Mesodermal cell (in vitro differentiated cells): Measurements from ENCODE around the gene SMPD2.
"Not testable (repeated sequence)": the region's sequence is repeated elsewhere in the genome, so short reads cannot be mapped to it uniquely, and the experiment has no call there.

Experiments
- H3K27ac ChIP-seq: 2 replicates; pipeline ENCODE4 v1.7.0; 2013; ENCODE audit warnings: mild to moderate bottlenecking, low read depth, low read length, moderate library complexity; ENCODE audit not compliant: severe bottlenecking
- H3K36me3 ChIP-seq: 2 replicates; pipeline ENCODE4 v1.7.1; 2013; ENCODE audit warnings: mild to moderate bottlenecking, low read length, moderate library complexity; ENCODE audit not compliant: control insufficient read depth, insufficient read depth
- H3K4me1 ChIP-seq: one replicate; pipeline ENCODE4 v1.7.1; 2013; ENCODE audit warnings: mild to moderate bottlenecking, low read length; ENCODE audit not compliant: insufficient read depth, control insufficient read depth, poor library complexity, severe bottlenecking
- H3K4me3 ChIP-seq: 2 replicates; pipeline ENCODE4 v1.7.0; 2013; ENCODE audit warnings: low read length, control low read depth, mild to moderate bottlenecking; ENCODE audit not compliant: insufficient read depth, poor library complexity, severe bottlenecking; ENCODE audit errors: extremely low read depth
- H3K9me3 ChIP-seq: 2 replicates; pipeline ENCODE4 v1.7.1; 2013; ENCODE audit warnings: mild to moderate bottlenecking, low read length, moderate library complexity; ENCODE audit not compliant: control insufficient read depth
- WGBS, 2 experiments: methylation state at CpG; one replicate each; pipeline ENCODE4 v1.1.5; 2013; ENCODE audit warnings: missing lambda C conversion rate in 2 of 2; ENCODE audit not compliant: insufficient coverage in 2 of 2; 5-methylcytosine and 5-hydroxymethylcytosine counted together

SMPD2 gene

DNA sequence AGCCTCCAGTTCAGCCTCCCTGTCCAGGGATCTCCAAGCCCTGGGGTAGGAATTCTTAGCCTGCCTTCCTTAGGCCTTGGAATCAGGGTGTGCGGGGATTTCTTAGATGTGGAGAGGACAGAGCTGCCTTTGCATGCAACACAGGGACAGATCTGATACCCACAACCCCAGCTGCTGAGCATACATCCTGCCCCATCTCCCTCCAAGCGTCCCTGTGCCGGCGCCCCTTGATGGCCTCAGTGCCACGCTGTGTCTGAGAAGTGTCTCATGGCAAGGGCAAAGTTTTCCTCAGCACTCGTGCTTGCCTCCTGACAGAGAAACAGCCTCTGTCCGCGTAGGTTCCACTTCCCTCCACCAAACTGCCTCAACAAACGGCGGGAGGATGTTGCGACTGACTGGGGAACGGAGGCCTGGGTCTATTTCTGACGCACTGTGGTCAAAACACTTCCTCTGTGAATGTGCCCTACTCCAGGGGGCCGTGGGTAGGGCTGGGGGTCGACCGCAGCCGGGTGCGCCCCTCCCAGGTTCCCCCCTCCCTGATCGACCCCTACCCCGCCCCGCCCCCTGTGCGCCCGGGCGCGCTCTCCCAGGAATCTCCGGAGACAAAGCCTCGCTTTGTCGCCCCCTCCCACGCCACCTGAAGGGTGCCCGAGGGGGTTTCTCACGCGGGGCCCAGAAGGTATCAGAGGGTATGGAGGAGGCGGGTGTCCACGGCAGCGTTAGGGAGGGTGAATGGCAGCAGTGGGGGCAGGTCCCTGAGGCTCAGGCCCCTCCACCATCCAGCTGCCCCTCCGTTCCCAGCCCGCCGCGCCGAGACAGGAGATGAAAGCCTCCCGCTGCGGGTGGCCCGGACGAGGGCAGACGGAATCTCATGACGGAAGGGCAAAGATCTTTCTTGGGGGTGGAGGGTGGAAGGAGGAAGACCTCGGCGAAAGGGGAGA lies 14.2 kb downstream of the SMPD2 start:
- Histone ChIP-seq H3K4me1 (peaks cover 16% of the 10 kb centered on the region), H3K4me3 (peak overlapping the region; percentile 69), H3K36me3 (peaks cover 42% of the 10 kb centered on the region), H3K9me3 (no peaks in the 10 kb centered on the region), H3K27ac (peak overlapping the region; percentile 64)
- WGBS, 2 experiments: 2 to 14% methylated on average over 15 to 18 of the region's 48 CpGs

DNA sequence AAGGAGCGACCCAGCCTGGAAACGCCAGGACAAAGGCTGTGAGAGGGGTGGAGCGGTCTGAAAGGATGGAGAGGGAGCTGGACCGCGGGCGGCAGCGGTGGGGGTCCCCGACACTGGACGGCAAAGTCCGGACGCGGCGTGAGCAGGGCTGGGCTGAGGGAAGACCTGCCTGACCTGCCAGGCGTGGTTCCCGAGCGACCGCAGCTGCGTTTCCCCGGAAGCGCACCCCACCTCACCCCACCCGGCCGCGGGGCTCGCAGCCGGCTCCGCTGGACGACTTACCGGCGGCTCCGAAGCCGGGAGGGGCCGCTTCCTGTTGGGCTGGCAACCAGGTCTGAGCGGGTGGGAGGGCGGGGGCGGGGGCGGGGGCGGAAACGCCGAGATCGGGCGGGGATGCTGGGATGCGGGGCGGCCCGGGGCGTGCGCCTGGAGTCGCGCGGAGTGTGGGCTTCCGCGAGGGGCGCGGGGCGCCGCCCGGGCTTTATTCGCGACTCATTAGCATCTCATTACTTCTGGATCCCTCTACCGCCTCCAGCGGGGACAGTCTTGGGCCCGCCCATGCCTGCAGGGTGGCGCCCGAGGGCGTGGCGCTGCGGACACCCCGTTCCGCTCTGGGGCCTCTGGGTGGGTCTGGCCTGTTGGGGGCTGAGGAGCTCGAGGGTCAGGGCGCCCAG lies 15.1 kb downstream of the SMPD2 start, which contains the start of gene MICAL1:
Gene MICAL1 (minus strand): TSS at position 336 of the 674 bp plus-strand sequence. CDS start 1,576 bp downstream, outside the sequence.
- peaks cover 16% of the 10 kb centered on the region for H3K4me1 ChIP-seq
- H3K36me3 ChIP-seq: peaks cover 34% of the 10 kb centered on the region
- WGBS, 2 experiments: 0 to 1% methylated on average over 31 to 40 of the region's 70 CpGs
- peak within 1 kb of the TSS; percentile 64 for H3K27ac ChIP-seq
- H3K4me3 ChIP-seq: peak within 1 kb of the TSS; percentile 69
- H3K9me3 ChIP-seq: no peaks in the 10 kb centered on the region

DNA sequence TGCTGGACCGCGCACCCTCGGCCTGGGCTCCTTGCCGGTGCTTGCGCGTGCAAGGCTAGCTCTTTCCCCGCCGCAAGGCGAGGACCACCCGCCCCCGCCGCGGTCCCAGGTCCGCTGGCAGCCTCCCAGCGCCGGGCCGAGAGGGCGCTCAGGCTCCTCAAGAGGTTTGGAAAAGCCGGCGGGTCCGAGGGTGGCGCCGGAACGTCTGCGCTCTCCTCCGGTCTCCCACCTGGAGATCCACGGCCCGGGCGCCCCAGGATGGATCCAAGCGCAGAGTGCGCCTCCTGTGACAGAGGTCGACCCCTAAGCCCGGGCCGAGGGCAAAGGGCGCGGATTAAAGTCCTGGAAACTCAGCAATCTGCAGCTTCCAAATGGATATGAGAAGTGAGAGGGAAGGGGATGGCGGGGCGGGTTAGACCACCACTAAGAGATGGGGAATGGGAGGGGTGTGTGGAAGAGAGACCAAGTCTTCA lies 15.6 kb downstream of the SMPD2 start:
- Histone ChIP-seq H3K9me3 (no peaks in the 10 kb centered on the region), H3K4me3 (peak overlapping the region; percentile 69), H3K27ac (no peak overlapping the region), H3K36me3 (peaks cover 31% of the 10 kb centered on the region), H3K4me1 (peaks cover 16% of the 10 kb centered on the region)
- 2 to 4% methylated on average over 30 to 36 of the region's 38 CpGs for WGBS, 2 experiments

DNA sequence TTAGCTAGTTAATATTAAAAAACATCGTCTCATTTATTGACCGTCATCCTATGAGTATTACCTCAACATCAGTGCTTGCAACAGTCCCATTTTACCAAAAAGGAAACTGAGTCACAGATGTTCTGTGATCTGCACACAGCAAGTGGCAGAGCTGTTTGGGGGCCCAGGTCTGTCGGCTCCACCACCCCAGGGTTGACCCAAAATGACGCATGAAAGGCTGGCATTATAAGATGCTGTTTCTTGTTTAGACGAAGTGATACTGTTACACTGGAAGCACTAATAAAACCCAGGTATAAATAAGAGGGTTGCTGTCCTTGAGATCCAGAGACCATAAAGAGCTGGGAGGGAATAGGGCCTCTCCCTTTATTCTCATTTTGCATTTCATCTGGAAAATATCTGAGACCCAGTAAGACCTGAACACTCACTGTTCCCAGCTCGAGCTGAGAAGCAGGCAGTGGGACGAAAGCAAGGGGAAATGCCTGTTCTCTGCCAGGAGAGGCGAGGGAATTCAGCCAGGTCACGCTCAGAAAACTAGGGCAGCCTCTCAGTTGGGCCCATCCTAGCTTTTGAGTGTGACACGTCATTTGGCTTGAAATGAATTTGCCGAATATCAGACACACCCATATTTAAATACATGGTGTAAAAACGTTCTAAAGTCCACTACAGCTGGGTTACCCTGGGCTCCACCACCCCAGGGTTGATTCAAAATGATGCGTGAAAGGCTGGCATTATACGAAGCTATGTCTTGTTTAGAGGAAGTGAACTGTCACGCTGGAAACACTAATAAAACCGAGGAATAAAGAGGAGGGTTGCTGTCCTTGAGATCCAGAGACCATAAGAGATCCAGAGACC lies 16.4 kb downstream of the SMPD2 start:
- Histone ChIP-seq H3K36me3 (peaks cover 28% of the 10 kb centered on the region), H3K4me1 (peaks cover 16% of the 10 kb centered on the region), H3K27ac (no peak overlapping the region), H3K9me3 (no peaks in the 10 kb centered on the region), H3K4me3 (peak overlapping the region; percentile 69)
- 75 to 85% methylated on average over 14 of the region's 16 CpGs for WGBS, 2 experiments

DNA sequence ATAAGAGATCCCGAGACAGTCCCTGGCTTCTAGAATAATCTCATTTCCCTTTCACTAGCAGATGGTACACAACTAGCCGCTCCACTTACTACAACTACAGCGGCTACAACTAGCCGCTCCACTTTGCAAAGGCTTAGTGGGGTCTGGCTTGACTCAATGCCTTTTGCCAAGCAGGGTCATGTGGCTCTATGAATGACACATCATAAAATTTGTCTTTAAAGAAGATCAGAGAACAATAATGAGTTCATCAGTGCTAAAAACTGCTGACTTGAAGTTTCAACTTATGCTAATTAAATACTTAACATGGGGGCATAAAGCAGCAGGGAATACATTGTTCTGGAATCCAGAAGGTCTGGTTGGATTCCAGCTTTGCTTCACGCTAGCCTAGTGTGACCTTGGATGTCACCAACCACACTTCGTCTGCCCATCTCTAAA lies 17.1 kb downstream of the SMPD2 start:
- Histone ChIP-seq H3K9me3 (no peaks in the 10 kb centered on the region), H3K27ac (no peak overlapping the region), H3K4me1 (peaks cover 16% of the 10 kb centered on the region), H3K36me3 (peaks cover 28% of the 10 kb centered on the region), H3K4me3 (no peak overlapping the region)
- WGBS, 2 experiments: 82 to 85% methylated on average over 5 to 6 of the region's 6 CpGs

DNA sequence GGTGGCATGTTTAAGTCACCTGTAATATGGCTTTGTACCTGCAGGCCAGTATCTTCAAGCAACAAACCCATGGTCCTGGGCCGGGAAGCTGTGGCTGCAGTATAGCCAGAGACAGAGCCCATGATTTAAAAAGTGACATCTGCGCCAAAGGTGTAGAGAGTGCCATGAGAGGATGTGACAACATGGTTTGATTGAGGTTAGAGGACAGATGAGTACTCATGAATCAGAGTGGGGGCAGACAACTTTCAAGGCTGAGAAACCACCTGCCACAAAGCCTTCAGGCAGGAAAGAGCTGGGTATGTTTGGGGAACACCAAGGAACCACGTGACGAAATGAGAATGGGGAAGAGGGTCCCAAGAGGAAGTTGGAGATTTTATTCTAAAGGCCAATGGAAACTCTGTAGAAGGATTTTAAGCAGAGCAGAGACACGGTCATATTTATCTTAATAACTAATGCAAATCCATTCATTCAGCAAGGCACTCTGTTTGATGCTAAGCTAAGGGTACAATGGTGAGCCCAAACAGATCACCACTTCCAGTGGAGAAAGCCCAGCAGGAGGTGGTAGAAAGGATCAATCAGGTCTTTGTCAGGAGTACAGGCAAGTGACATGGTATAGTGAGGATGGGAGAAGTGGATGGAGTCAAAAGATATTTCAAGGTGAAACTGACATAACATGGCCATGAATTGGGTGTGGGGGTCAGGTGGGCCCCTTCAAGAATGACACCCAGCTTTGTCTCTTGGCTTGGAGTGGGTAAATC lies 18.4 kb downstream of the SMPD2 start:
- WGBS, 2 experiments: 85 to 98% methylated on average over 4 to 5 of the region's 5 CpGs
- peaks cover 24% of the 10 kb centered on the region for H3K36me3 ChIP-seq
- H3K9me3 ChIP-seq: no peaks in the 10 kb centered on the region
- H3K4me3 ChIP-seq: no peak overlapping the region
- peaks cover 6% of the 10 kb centered on the region for H3K4me1 ChIP-seq
- no peak overlapping the region for H3K27ac ChIP-seq

DNA sequence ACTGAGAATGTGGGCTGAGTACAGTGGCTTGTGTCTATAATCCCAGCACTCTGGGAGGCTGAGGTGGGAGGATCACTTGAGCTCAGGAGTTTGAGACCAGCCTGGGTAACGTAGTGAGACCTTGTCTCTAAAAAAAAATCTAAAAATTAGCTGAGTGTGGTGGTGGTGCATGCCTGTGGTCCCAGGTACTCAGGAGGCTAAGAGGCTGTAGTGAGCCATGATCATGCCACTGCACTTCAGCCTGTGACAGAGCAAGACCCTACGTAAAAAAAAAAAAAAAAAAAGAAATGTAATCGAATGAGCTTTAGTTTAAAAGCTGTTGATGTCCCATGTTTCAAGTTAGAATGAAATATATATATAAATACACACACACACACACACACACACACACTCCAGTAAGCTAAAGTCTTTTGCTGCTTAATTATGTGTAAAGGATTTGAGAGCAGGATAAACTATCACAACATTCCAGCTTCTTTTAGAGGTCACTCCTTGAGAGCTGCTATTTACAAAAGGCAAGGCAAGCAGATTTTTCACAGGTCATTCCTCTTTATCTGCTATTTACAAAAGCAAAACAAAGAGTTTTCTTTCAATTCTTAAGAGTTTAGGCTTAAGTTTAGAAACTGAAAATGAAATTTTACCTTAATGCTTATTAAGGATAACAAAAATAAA lies 19.8 kb downstream of the SMPD2 start:
- 71% methylated on average over 1 of the region's 3 CpGs; no CpG with 5 or more reads in 1 of the 2 experiments for WGBS, 2 experiments
- no peaks in the 10 kb centered on the region for H3K4me1 ChIP-seq

DNA sequence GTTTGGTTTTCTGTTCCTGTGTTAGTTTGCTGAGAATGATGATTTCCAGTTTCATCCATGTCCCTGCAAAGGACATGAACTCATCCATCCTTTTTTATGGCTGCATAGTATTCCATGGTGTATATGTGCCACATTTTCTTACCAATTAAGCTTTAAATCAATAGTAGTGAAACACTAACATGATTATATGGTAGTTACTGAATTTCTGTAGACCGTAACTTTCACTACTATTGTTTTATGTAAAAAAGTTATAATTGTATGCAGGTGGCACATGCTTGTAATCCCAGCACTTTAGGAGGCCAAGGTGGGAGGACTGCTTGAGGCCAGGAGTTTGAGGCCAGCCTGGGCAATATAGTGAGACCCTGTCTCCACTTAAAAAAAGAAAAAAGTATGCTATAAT lies 20.7 kb downstream of the SMPD2 start:
- WGBS, 2 experiments: 100% methylated on average over 1 of the region's 1 CpG; no CpG with 5 or more reads in 1 of the 2 experiments
- not testable (repeated sequence) for H3K9me3 ChIP-seq, H3K4me1 ChIP-seq, H3K27ac ChIP-seq, H3K4me3 ChIP-seq
- H3K36me3 ChIP-seq: peaks cover 41% of the 10 kb centered on the region

More for the DNA sequence above, 19.8 kb downstream of the SMPD2 start:
- no peak overlapping the region for H3K27ac ChIP-seq
- H3K9me3 ChIP-seq: no peaks in the 10 kb centered on the region
- H3K36me3 ChIP-seq: peaks cover 32% of the 10 kb centered on the region
- no peak overlapping the region for H3K4me3 ChIP-seq

DNA sequence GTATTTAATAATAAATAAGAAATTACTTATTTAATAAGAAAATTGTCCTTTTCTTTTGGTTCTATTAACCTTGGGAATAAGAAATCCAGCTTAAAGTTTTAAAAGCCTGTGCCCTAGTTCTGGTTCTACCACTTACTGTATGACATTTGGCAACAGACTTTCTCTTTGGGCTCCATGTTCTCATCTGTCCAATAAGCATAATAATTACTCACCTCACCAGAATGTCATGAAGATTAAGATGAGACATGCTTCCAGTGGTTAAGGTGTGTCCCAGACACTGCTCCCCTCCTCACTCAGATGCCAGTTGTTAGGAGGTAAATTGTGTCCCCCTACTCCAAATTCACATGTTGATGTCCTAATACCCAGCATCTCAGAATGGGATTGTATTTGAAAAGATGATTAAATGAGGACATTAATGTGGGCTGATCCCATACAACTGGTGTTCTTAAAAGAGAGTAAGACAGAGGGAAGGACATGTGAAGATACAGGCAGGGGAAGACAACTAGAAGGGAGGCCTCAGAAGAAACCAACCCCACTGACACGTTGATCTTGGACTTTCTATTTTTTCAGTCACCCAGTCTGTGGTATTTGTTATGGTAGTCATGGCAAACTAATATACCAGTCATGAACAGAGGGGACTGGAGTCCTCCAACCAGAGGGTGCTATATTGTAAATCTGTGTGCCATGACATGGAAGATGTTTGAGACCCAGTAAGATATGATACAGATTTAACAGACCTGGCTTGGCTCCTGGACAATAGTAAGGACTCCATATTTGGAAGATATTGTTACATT lies 21.4 kb downstream of the SMPD2 start:
- 100% methylated on average over 1 of the region's 1 CpG; no CpG with 5 or more reads in 1 of the 2 experiments for WGBS, 2 experiments
- peaks cover 49% of the 10 kb centered on the region for H3K36me3 ChIP-seq
- H3K4me1 ChIP-seq: no peaks in the 10 kb centered on the region
- no peak overlapping the region for H3K27ac ChIP-seq
- H3K4me3 ChIP-seq: no peak overlapping the region
- H3K9me3 ChIP-seq: no peaks in the 10 kb centered on the region
